GM18505 (cell line): ENCODE data around the gene OR1L6.

ENCODE experiments used
- ATAC-seq: cut with Tn5 transposase; IDR thresholded peaks from one replicate; pipeline ENCODE4 v1.9.1; 2021; ENCODE audit not compliant: unreplicated experiment
- POLR2A ChIP-seq: IDR thresholded peaks from 4 replicates; pipeline ENCODE4 v1.6.1; 2011; ENCODE audit warnings: borderline replicate concordance; ENCODE audit not compliant: insufficient read depth, insufficient read length; ENCODE audit errors: extremely low read depth

The OR1L6 gene

GRCh38 chr9:122788831-122789230, 46.7 kb downstream of the OR1L6 start, which contains the start of gene OR5C1:
OR5C1 (plus strand) TSS chr9:122788933; CDS start chr9:122788933, 0 bp downstream.
- ATAC-seq, result no peak

GRCh38 chr9:122789256-122790046, 47.3 kb downstream of the OR1L6 start:
- no peak for TF ChIP-seq POLR2A
- no peak for ATAC-seq

More at GRCh38 chr9:122788831-122789230, 46.7 kb downstream of the OR1L6 start, which contains the start of gene OR5C1:
- TF ChIP-seq POLR2A, result no peak

GRCh38 chr9:122791872-122792669, 50.0 kb downstream of the OR1L6 start:
- TF ChIP-seq POLR2A, result no peak
- ATAC-seq, result no peak

- ATAC-seq, result no peak
- TF ChIP-seq POLR2A, result no peak
Observed at GRCh38 chr9:122797316-122798063, 55.4 kb downstream of the OR1L6 start.
